Nephron progenitor cell (in vitro differentiated cells): Measurements from ENCODE around the gene LETMD1.

Experiments
- DNase-seq: peaks from one replicate; pipeline ENCODE4 v3.0.0; 2021
- H3K27ac Mint-ChIP-seq: 2 replicates; pipeline ENCODE4 v1.8.0; 2021; ENCODE audit warnings: mild to moderate bottlenecking, moderate library complexity, mixed read lengths
- H3K27me3 Mint-ChIP-seq: 2 replicates; pipeline ENCODE4 v1.8.0; 2021; ENCODE audit warnings: mild to moderate bottlenecking, low read depth, mixed read lengths; ENCODE audit not compliant: poor library complexity
- H3K36me3 Mint-ChIP-seq: 2 replicates; pipeline ENCODE4 v1.8.0; 2021; ENCODE audit warnings: low read depth, mixed read lengths
- H3K4me1 Mint-ChIP-seq: 2 replicates; pipeline ENCODE4 v1.8.0; 2021; ENCODE audit warnings: mixed read lengths
- H3K4me3 Mint-ChIP-seq: 2 replicates; pipeline ENCODE4 v1.8.0; 2021; ENCODE audit warnings: mild to moderate bottlenecking, moderate library complexity, mixed read lengths
- H3K9me3 Mint-ChIP-seq: 2 replicates; pipeline ENCODE4 v1.8.0; 2021; ENCODE audit warnings: mild to moderate bottlenecking, moderate library complexity, mixed read lengths
- CTCF ChIP-seq: fragments of 200-600 bp; sonication (generic); IDR thresholded peaks from 2 replicates; pipeline ENCODE4 v1.5.0; 2021; ENCODE audit warnings: antibody characterized with exemption

LETMD1 gene

GRCh38 chr12:51062631-51063397 is 14.7 kb downstream of the LETMD1 start:
- peaks cover 5% of the 10 kb centered on the region for H3K27me3 Mint-ChIP-seq
- TF ChIP-seq CTCF, result no peak
- DNase-seq, result no peak
- H3K4me1 Mint-ChIP-seq, result no peaks in the 10 kb centered on the region
- H3K9me3 Mint-ChIP-seq, result no peaks in the 10 kb centered on the region
- peak overlapping the region; percentile 92 for H3K27ac Mint-ChIP-seq
- H3K36me3 Mint-ChIP-seq, result peaks cover 61% of the 10 kb centered on the region
- no peak overlapping the region for H3K4me3 Mint-ChIP-seq

GRCh38 chr12:51065530-51065929 is 17.4 kb downstream of the LETMD1 start:
- H3K27ac Mint-ChIP-seq, result no peak overlapping the region
- H3K4me1 Mint-ChIP-seq, result no peaks in the 10 kb centered on the region
- H3K36me3 Mint-ChIP-seq, result peaks cover 60% of the 10 kb centered on the region
- H3K27me3 Mint-ChIP-seq, result peaks cover 4% of the 10 kb centered on the region
- no peaks in the 10 kb centered on the region for H3K9me3 Mint-ChIP-seq
- no peak for DNase-seq
- TF ChIP-seq CTCF, result no peak
- no peak overlapping the region for H3K4me3 Mint-ChIP-seq

- no peak for TF ChIP-seq CTCF
- peaks cover 74% of the 10 kb centered on the region for H3K36me3 Mint-ChIP-seq
- DNase-seq, result no peak
- H3K27ac Mint-ChIP-seq, result peak overlapping the region; percentile 71
- H3K9me3 Mint-ChIP-seq, result no peaks in the 10 kb centered on the region
- H3K27me3 Mint-ChIP-seq, result peaks cover 4% of the 10 kb centered on the region
- no peak overlapping the region for H3K4me3 Mint-ChIP-seq
- peaks cover 6% of the 10 kb centered on the region for H3K4me1 Mint-ChIP-seq
Observed at GRCh38 chr12:51067229-51067628, 19.1 kb downstream of the LETMD1 start.

GRCh38 chr12:51067771-51068170 is 19.6 kb downstream of the LETMD1 start:
- Mint-ChIP-seq H3K4me1 (peaks cover 6% of the 10 kb centered on the region), H3K27me3 (peaks cover 4% of the 10 kb centered on the region), H3K36me3 (peaks cover 75% of the 10 kb centered on the region), H3K4me3 (no peak overlapping the region), H3K9me3 (no peaks in the 10 kb centered on the region), H3K27ac (peak overlapping the region; percentile 71)
- no peak for DNase-seq
- TF ChIP-seq CTCF, result no peak

- no peak for DNase-seq
- no peak for TF ChIP-seq CTCF
- Mint-ChIP-seq H3K27ac (peak overlapping the region; percentile 11), H3K4me3 (no peak overlapping the region), H3K36me3 (peaks cover 71% of the 10 kb centered on the region), H3K9me3 (no peaks in the 10 kb centered on the region), H3K27me3 (peaks cover 4% of the 10 kb centered on the region), H3K4me1 (peaks cover 6% of the 10 kb centered on the region)
Observed at GRCh38 chr12:51070004-51070403, 21.9 kb downstream of the LETMD1 start.

GRCh38 chr12:51071663-51072062 is 23.5 kb downstream of the LETMD1 start:
- H3K27me3 Mint-ChIP-seq, result peaks cover 4% of the 10 kb centered on the region
- H3K4me3 Mint-ChIP-seq, result no peak overlapping the region
- H3K9me3 Mint-ChIP-seq, result no peaks in the 10 kb centered on the region
- DNase-seq, result no peak
- H3K27ac Mint-ChIP-seq, result peak overlapping the region; percentile 97
- H3K36me3 Mint-ChIP-seq, result peaks cover 73% of the 10 kb centered on the region
- H3K4me1 Mint-ChIP-seq, result peaks cover 15% of the 10 kb centered on the region
- TF ChIP-seq CTCF, result no peak
